ENCODE results near the gene DHX34. TPM values are rescaled to one million over a fixed set of nuclear protein-coding genes. Genes with fewer than 3 reads are reported as not detected.
"Not testable (repeated sequence)": the region's sequence is repeated elsewhere in the genome, so short reads cannot be mapped to it uniquely, and the experiment has no call there.

The DHX34 gene
- total and polyA plus RNA-seq, 8 donors, result 9.4 to 18.2 (median 14.9) TPM

DNA sequence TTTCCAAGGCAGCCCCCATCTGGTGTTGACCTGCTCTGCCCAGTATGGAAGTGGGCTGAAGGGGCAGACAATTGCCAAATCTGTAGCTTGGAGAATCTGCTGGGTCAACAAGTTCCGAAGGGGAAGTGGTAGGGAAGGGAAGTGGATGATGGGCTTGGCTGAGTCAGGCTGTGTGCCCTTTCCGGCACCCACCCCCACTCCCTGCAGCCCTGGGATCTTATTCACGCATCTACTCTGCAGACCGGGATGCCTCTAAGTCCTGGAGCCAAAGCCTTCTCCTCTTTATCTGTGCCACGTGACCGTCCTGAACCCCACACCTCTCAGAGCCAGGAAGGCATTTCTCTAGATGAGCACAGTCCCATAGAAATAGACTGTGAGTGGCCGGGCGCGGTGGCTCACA, 24.6 kb upstream of the DHX34 start:
- Histone ChIP-seq H3K4me1 (peaks cover 0 to 51% of the 10 kb centered on the region in 2 donors), H3K4me3 (peak overlapping the region in 1 of 2 donors; percentile 4), H3K9me3 (no peaks in the 10 kb centered on the region), H3K27me3 (peaks cover 0 to 5% of the 10 kb centered on the region in 2 donors), H3K36me3 (peaks cover 0 to 21% of the 10 kb centered on the region in 2 donors), H3K27ac (peak overlapping the region; percentile 46 to 69)
- DNase-seq (peak in 2 of 4 donors; percentile 78 to 83), ATAC-seq (peak; percentile 75)
- TF ChIP-seq, protein P1, sequence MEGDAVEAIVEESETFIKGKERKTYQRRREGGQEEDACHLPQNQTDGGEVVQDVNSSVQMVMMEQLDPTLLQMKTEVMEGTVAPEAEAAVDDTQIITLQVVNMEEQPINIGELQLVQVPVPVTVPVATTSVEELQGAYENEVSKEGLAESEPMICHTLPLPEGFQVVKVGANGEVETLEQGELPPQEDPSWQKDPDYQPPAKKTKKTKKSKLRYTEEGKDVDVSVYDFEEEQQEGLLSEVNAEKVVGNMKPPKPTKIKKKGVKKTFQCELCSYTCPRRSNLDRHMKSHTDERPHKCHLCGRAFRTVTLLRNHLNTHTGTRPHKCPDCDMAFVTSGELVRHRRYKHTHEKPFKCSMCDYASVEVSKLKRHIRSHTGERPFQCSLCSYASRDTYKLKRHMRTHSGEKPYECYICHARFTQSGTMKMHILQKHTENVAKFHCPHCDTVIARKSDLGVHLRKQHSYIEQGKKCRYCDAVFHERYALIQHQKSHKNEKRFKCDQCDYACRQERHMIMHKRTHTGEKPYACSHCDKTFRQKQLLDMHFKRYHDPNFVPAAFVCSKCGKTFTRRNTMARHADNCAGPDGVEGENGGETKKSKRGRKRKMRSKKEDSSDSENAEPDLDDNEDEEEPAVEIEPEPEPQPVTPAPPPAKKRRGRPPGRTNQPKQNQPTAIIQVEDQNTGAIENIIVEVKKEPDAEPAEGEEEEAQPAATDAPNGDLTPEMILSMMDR (IDR thresholded peaks at IDR 0.05), result no peak
- intact Hi-C loops (cut with DNase I), result no loop called here

DNA sequence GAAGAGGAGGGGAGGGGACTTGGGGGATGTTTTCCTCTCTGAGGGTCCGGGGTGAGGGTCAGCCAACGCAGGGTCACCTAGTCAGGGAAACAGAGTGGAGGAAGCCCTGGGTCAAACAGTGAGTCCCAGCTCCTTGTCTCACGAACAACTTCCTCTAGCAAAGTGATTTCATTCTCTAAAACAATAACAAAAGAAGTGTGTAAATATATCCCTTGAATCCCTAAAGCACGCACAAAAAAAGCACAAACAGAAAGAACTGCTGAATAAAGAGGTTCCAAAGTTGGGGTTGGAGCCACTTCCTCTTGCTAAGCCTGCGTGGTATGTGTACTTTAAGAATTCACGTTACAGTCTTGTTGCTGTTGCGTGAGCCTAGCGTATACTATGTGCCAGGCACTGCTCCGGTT, 18.6 kb upstream of the DHX34 start:
- H3K36me3 ChIP-seq, result no peaks in the 10 kb centered on the region
- H3K27me3 ChIP-seq, result no peaks in the 10 kb centered on the region
- H3K4me3 ChIP-seq, result no peak overlapping the region
- TF ChIP-seq, protein P1 (IDR thresholded peaks at IDR 0.05), result no peak
- H3K9me3 ChIP-seq, result no peaks in the 10 kb centered on the region
- peaks cover 0 to 40% of the 10 kb centered on the region in 2 donors for H3K4me1 ChIP-seq
- ATAC-seq (peak; percentile 77), DNase-seq (no peak)
- intact Hi-C loops (cut with DNase I), result no loop called here
- H3K27ac ChIP-seq, result peak overlapping the region; percentile 67 to 86

DNA sequence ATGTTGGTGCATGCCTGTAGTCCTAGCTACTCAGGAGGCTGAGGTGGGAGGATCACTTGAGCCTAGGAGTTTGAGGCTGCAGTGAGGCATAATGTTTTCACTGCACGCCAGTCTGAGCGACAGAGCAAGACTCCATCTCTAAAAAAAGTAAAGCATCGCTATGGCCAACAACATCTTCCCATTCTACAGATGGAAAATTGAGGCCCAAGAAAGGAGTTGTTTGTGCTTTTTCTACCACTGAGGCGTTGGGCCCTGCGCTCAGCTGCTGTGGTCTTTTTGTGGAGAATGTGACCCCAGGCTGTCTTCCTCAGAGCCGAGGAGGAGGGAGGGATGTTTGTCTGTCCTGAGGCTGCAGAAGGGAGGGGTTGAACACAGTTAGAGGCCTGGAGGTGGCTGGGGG, 17.6 kb upstream of the DHX34 start:
- Histone ChIP-seq H3K9me3 (no peaks in the 10 kb centered on the region), H3K4me1 (peaks cover 0 to 47% of the 10 kb centered on the region in 2 donors), H3K4me3 (no peak overlapping the region), H3K27me3 (no peaks in the 10 kb centered on the region), H3K27ac (peak overlapping the region in 1 of 2 donors; percentile 86), H3K36me3 (no peaks in the 10 kb centered on the region)
- intact Hi-C loops (cut with DNase I), result no loop called here
- TF ChIP-seq, protein P1 (IDR thresholded peaks at IDR 0.05), result no peak
- DNase-seq, result no peak
- ATAC-seq, result no peak

DNA sequence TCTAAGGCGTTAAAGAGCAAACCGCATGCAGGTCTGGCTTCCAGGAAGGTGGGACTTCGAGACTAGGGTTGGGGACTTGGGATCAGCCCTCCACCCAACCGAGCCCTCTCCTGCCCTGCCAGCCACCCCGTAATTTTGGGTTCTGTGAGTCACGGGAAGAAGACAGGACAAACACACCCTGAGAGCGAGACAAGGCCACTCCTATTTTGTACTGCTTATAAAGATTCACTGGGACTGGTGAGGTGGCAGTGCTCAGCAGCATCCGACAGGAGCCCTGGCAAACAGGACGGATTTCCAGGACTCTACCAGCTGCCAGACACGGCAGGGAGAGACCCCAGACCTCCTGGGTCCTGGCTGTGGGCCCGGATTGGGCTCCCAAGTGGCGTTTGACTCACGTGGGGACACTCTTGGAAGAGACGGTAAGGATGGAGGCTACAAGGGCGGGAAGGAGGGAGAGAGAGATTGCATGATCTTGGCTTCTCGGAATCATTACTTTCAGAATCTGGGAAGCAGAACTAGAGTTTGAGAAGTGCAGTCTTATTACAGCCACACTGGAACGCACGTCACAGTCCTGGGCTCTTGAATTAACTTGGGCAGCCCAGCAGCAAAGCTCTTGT, 17.1 kb upstream of the DHX34 start, which contains the start of gene C5AR2:
C5AR2 (plus strand) TSS at position 245 of the 617 bp plus-strand sequence. CDS start 8,625 bp downstream, outside the sequence.
- peaks cover 0 to 50% of the 10 kb centered on the region in 2 donors for H3K4me1 ChIP-seq
- peak within 1 kb of the TSS; percentile 67 to 86 for H3K27ac ChIP-seq
- peak; percentile 10 for ATAC-seq
- intact Hi-C loops (cut with DNase I), result no loop called here
- peak in 1 of 4 donors; percentile 37 for DNase-seq
- no peaks in the 10 kb centered on the region for H3K36me3 ChIP-seq
- H3K27me3 ChIP-seq, result no peaks in the 10 kb centered on the region
- no peaks in the 10 kb centered on the region for H3K9me3 ChIP-seq
- H3K4me3 ChIP-seq, result no peak within 1 kb of the TSS
- TF ChIP-seq, protein P1 (IDR thresholded peaks at IDR 0.05), result no peak

DNA sequence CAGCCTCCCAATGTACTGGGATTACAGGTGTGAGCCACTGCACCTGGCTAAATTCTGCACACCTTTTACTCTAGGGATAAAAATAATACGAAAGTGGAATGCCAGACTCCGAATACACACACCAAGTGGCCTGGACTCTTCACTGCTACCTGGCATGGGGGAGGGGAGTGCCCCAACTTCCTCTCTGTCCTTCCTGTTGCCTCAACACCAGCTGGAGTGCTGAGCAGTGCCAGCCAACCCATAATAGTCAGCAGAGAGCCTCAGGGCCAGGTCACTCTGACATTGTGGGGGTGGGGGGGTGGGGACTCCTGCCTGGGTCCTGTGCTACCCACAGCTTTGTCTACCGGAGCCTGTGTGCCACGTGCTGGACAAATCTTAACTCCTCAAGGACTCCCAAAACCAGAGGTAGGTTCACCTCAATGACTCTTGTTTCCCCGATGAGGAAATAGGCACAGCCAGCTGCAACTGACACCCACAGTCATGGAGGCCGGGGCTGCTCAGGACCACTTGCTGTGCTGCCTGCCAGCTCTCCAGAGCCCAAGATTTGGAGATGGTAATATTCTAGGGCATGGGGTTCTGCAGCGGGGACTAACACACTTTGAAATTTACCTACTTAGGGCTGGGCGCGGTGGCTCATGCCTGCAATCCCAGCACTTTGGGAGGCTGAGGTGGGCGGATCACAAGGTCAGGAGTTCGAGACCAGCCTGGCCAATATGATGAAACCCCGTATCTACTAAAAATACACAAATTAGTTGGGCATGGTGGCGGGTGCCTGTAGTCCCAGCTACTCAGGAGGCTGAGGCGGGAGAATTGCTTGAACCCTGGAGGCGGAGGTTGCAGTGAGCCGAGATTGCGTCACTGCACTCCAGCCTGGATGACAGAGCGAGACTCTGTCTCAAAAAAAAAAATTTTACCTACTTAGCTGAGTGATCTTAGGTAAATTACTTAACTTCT, 12.1 kb upstream of the DHX34 start:
- peaks cover 0 to 15% of the 10 kb centered on the region in 2 donors for H3K36me3 ChIP-seq
- peak overlapping the region in 1 of 2 donors; percentile 48 for H3K4me3 ChIP-seq
- H3K9me3 ChIP-seq; H3K27me3 ChIP-seq; intact Hi-C loops (cut with DNase I): not testable (repeated sequence)
- DNase-seq (peak in 3 of 4 donors; percentile 48 to 91 (median 88)), ATAC-seq (peak; percentile 92)
- H3K27ac ChIP-seq, result peak overlapping the region; percentile 51 to 89
- peaks cover 0 to 34% of the 10 kb centered on the region in 2 donors for H3K4me1 ChIP-seq

Data from left lung (tissue), 10 donors.